Measurements from ENCODE around the gene DTX3.
A peak's percentile ranks its signal among the peaks of the same experiment; 100 is the strongest.

DTX3 gene

DNA sequence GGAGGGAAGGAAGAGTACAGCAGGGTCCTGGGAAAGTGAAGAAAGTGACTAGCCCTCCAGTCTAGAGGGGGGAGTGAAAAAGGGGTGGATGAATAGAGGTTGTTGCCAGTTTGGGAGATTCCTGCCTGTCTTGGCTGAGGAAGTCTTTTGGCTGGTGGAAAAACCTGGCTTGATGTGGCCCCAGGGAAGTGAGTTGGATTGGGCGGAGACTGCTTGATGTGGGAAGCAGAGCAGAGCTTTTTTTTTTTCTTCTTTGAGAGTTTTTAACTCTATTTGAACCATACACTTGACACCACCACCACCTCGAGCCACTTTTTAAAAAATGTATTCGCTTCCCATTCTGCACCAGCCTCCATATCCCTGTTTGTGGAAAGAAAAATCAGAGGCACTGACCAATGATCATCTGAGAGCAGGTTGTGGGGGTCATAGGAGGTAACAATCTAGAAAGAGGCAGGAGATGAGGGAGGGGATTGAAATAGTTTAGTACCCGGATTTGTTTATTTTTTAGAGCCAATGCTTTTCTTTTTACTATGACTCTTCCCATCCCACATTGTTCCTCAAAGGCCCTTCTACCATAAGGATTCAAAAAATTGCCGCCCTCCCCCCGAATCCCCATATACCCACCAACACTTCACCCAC is 690 bp upstream of the DTX3 start:
- H2AFZ ChIP-seq (ENCODE audit: low read depth) = peak overlapping the region; percentile 99
- TF ChIP-seq, protein P1, sequence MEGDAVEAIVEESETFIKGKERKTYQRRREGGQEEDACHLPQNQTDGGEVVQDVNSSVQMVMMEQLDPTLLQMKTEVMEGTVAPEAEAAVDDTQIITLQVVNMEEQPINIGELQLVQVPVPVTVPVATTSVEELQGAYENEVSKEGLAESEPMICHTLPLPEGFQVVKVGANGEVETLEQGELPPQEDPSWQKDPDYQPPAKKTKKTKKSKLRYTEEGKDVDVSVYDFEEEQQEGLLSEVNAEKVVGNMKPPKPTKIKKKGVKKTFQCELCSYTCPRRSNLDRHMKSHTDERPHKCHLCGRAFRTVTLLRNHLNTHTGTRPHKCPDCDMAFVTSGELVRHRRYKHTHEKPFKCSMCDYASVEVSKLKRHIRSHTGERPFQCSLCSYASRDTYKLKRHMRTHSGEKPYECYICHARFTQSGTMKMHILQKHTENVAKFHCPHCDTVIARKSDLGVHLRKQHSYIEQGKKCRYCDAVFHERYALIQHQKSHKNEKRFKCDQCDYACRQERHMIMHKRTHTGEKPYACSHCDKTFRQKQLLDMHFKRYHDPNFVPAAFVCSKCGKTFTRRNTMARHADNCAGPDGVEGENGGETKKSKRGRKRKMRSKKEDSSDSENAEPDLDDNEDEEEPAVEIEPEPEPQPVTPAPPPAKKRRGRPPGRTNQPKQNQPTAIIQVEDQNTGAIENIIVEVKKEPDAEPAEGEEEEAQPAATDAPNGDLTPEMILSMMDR (conservative IDR thresholded peaks at IDR 0.05; ENCODE audit: low read depth, low read length) = no peak
- no peaks in the 10 kb centered on the region for H3K79me2 ChIP-seq (ENCODE audit: insufficient read depth, low read depth)
- no peaks in the 10 kb centered on the region for H4K20me1 ChIP-seq (ENCODE audit: insufficient read depth)
- H3K4me3 ChIP-seq (IDR thresholded peaks at IDR 0.05; ENCODE audit: insufficient read depth, low read depth, low read length) = no peak overlapping the region
- peaks cover 30% of the 10 kb centered on the region for H3K4me1 ChIP-seq (ENCODE audit: low read depth, poor library complexity, severe bottlenecking)
- H3K9ac ChIP-seq = peak overlapping the region; percentile 93
- H3K4me2 ChIP-seq = peak overlapping the region; percentile 97
- no peaks in the 10 kb centered on the region for H3K36me3 ChIP-seq (ENCODE audit: insufficient read depth)
- no peaks in the 10 kb centered on the region for H3K27me3 ChIP-seq (ENCODE audit: insufficient read depth, low read depth)
- H3K27ac ChIP-seq = peak overlapping the region; percentile 71

DNA sequence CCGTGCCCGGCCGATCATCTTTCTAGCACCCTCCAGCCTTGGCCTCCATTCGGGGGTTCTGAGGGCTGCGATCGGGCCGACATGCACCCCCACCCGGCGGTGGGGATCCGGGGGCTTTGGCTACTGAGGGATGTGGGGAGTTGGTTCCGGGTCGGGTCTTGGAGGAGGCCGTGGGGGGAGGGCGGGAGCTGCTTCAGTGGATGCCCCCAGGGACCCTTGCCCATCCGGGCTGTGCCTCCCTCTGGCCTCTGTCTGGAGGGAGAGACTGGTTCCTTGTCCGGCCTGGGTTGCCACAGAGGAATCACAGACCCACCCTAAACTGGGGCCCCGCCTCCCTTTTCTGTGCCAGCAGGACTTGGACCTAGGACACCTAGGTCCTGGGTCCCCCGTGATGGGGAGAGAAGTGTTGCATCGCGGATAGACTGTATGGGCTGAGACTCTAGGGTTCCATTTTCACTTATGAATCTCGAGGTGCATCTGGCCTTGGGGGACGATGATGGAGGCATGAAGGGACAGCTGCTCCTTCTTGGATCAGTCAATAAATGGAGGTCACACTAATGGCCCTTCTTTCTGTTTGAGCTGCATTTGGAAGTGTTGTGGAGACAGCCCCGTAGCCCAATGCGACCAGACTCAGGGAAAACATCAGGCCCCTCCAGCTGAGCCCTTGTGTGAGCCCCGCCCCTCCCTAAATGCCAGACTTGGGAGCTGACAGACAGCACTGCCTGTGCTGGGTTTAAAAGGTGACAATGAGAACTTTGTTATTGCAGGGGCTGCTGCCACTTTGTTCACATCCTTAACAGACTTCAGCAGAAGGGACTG is 577 bp downstream of the DTX3 start:
- Histone ChIP-seq H3K4me1 (ENCODE audit: low read depth, poor library complexity, severe bottlenecking) (peaks cover 30% of the 10 kb centered on the region), H3K4me2 (peak overlapping the region; percentile 97), H3K79me2 (ENCODE audit: insufficient read depth, low read depth) (no peaks in the 10 kb centered on the region), H3K4me3 (IDR thresholded peaks at IDR 0.05; ENCODE audit: insufficient read depth, low read depth, low read length) (peak overlapping the region; percentile 76), H3K36me3 (ENCODE audit: insufficient read depth) (no peaks in the 10 kb centered on the region), H4K20me1 (ENCODE audit: insufficient read depth) (no peaks in the 10 kb centered on the region), H3K9ac (peak overlapping the region; percentile 93), H2AFZ (ENCODE audit: low read depth) (peak overlapping the region; percentile 99), H3K27me3 (ENCODE audit: insufficient read depth, low read depth) (no peaks in the 10 kb centered on the region), H3K27ac (peak overlapping the region; percentile 71)
- TF ChIP-seq, protein P1 (conservative IDR thresholded peaks at IDR 0.05; ENCODE audit: low read depth, low read length) = no peak

DNA sequence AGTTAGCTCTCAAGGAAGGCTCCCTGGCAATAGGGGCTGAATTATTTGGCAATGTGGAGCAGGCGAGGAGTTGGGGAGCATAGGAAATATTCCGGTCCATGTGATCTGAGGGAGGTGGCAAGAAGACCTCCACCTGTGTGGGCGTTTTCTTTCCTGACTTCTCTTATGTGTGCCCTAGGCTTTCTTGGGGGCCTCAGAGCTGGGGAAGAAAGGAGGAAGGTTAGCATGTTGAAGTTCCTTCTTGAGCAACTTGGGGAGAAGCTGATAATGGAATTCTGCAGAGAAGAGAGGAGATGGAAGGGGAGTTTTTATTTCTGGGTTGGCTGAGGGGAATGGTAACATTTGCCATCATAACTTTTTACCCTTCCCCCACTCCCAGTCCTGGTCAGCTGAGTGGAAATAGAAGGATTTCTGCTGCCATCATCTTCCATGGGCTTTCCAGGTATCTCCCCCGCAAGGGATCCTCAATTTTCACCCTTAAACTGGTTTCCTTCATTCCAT is 1.2 kb downstream of the DTX3 start:
- H3K79me2 ChIP-seq (ENCODE audit: insufficient read depth, low read depth) = no peaks in the 10 kb centered on the region
- no peak overlapping the region for H3K4me3 ChIP-seq (IDR thresholded peaks at IDR 0.05; ENCODE audit: insufficient read depth, low read depth, low read length)
- H3K36me3 ChIP-seq (ENCODE audit: insufficient read depth) = no peaks in the 10 kb centered on the region
- peak overlapping the region; percentile 97 for H3K4me2 ChIP-seq
- H2AFZ ChIP-seq (ENCODE audit: low read depth) = 0 out of 2 replicates have a peak overlapping the region, but pooled peaks have one; percentile 99
- peaks cover 33% of the 10 kb centered on the region for H3K4me1 ChIP-seq (ENCODE audit: low read depth, poor library complexity, severe bottlenecking)
- peak overlapping the region; percentile 93; the same call in 1 of the 2 replicates for H3K9ac ChIP-seq
- TF ChIP-seq, protein P1 (conservative IDR thresholded peaks at IDR 0.05; ENCODE audit: low read depth, low read length) = no peak
- no peaks in the 10 kb centered on the region for H3K27me3 ChIP-seq (ENCODE audit: insufficient read depth, low read depth)
- H3K27ac ChIP-seq = no peak overlapping the region
- H4K20me1 ChIP-seq (ENCODE audit: insufficient read depth) = no peaks in the 10 kb centered on the region

DNA sequence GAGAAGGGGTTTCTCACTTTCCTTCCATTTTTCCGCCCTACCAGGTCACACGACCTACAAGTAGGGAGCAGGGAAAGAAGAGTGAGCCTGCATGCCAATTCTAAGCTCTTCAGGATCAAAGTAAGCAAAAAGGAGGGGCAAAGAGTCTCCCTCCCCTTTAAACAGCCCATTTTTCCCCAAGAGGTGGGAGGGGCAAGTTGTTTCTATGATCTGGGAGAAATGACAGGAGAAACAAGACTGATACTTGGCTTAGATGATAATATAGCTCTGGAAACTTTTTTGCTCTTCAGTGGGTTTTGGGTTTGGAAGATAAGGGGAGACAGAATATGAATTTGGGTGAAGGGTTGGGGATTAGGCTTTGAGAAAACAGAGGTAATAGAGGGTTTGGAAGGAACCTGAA is 1.8 kb downstream of the DTX3 start:
- H3K4me2 ChIP-seq = peak overlapping the region; percentile 97; the same call in 1 of the 2 replicates
- peaks cover 35% of the 10 kb centered on the region for H3K4me1 ChIP-seq (ENCODE audit: low read depth, poor library complexity, severe bottlenecking)
- no peak overlapping the region for H3K4me3 ChIP-seq (IDR thresholded peaks at IDR 0.05; ENCODE audit: insufficient read depth, low read depth, low read length)
- no peaks in the 10 kb centered on the region for H3K36me3 ChIP-seq (ENCODE audit: insufficient read depth)
- no peak overlapping the region; the same call in 1 of the 2 replicates for H3K9ac ChIP-seq
- no peaks in the 10 kb centered on the region for H3K79me2 ChIP-seq (ENCODE audit: insufficient read depth, low read depth)
- H3K27me3 ChIP-seq (ENCODE audit: insufficient read depth, low read depth) = no peaks in the 10 kb centered on the region
- TF ChIP-seq, protein P1 (conservative IDR thresholded peaks at IDR 0.05; ENCODE audit: low read depth, low read length) = no peak
- no peak overlapping the region for H3K27ac ChIP-seq
- no peaks in the 10 kb centered on the region for H4K20me1 ChIP-seq (ENCODE audit: insufficient read depth)
- H2AFZ ChIP-seq (ENCODE audit: low read depth) = no peak overlapping the region
